Astrocyte of the cerebellum (primary cell): ENCODE data around the gene UFC1.

ENCODE experiments used
- DNase-seq: peaks from one replicate; pipeline ENCODE4 v3.0.0-alpha.2; 2011; ENCODE audit warnings: low read depth
- H3K4me3 ChIP-seq: 2 replicates; pipeline ENCODE4 v1.5.1; 2011; ENCODE audit warnings: mild to moderate bottlenecking, low read depth, low read length, moderate library complexity
- CTCF ChIP-seq: IDR thresholded peaks from 2 replicates; pipeline ENCODE4 v1.5.1; 2012; ENCODE audit warnings: low read length, low read depth, moderate library complexity, mild to moderate bottlenecking; ENCODE audit errors: missing control alignments
- in situ Hi-C: cut with HindIII; loops from 2 replicates; pipeline ENCODE4 v1.10.0; 2017; ENCODE audit warnings: low sequenced_read_pairs

Gene UFC1

GRCh38 chr1:161122967-161123366, 30.8 kb upstream of the UFC1 start:
- TF ChIP-seq CTCF = no peak
- DNase-seq = no peak
- in situ Hi-C loops = no loop called here
- no peak overlapping the region for H3K4me3 ChIP-seq

- H3K4me3 ChIP-seq = no peak overlapping the region
- in situ Hi-C loops = no loop called here
- TF ChIP-seq CTCF = no peak
- DNase-seq = no peak
These were observed 26.1 kb upstream of the UFC1 start for GRCh38 chr1:161127649-161128048.

GRCh38 chr1:161128591-161129420, 25.0 kb upstream of the UFC1 start:
- no peak overlapping the region for H3K4me3 ChIP-seq
- in situ Hi-C loops = no loop called here
- TF ChIP-seq CTCF = no peak
- no peak for DNase-seq

- DNase-seq = no peak
- H3K4me3 ChIP-seq = peak overlapping the region; percentile 93
- no peak for TF ChIP-seq CTCF
- in situ Hi-C loops = no loop called here
These were observed 23.5 kb upstream of the UFC1 start for GRCh38 chr1:161130266-161130665.

- in situ Hi-C loops = no loop called here
- DNase-seq = no peak
- H3K4me3 ChIP-seq = peak overlapping the region; percentile 93
- TF ChIP-seq CTCF = no peak
These were observed 22.0 kb upstream of the UFC1 start for GRCh38 chr1:161131523-161132409.

GRCh38 chr1:161132410-161133219, 21.2 kb upstream of the UFC1 start, which contains the start of gene DEDD:
DEDD (minus strand) TSS chr1:161132667; CDS start chr1:161124462, 8,205 bp downstream.
- in situ Hi-C loops = no loop called here
- H3K4me3 ChIP-seq = peak within 1 kb of the TSS; percentile 93
- no peak for TF ChIP-seq CTCF
- DNase-seq = peak; percentile 93
